GM12891 (cell line): ENCODE results near the gene TEAD1.

Experiments
- PAX5 ChIP-seq: IDR thresholded peaks from 2 replicates; pipeline ENCODE4 v1.6.1; 2011; ENCODE audit warnings: low read length, moderate library complexity, mild to moderate bottlenecking; ENCODE audit not compliant: insufficient read depth, severe bottlenecking
- POLR2A ChIP-seq: IDR thresholded peaks from 2 replicates; pipeline ENCODE4 v1.6.1; 2011; ENCODE audit warnings: low read depth, low read length, control low read depth
- POLR2AphosphoS5 ChIP-seq: IDR thresholded peaks from 2 replicates; pipeline ENCODE4 v1.6.1; 2011; ENCODE audit warnings: low read depth, low read length, control low read depth
- POU2F2 ChIP-seq: IDR thresholded peaks from 2 replicates; pipeline ENCODE4 v1.6.1; 2011; ENCODE audit warnings: low read depth, mild to moderate bottlenecking, control low read depth, low read length, moderate library complexity
- SPI1 ChIP-seq: IDR thresholded peaks from 2 replicates; pipeline ENCODE4 v1.6.1; 2011; ENCODE audit warnings: low read depth, low read length, control low read depth
- TAF1 ChIP-seq: IDR thresholded peaks from 2 replicates; pipeline ENCODE4 v1.6.1; 2011; ENCODE audit warnings: low read depth, low read length, control low read depth

- TF ChIP-seq POLR2AphosphoS5: no peak
- no peak for TF ChIP-seq POLR2A
- TF ChIP-seq TAF1: no peak
- no peak for TF ChIP-seq PAX5
- TF ChIP-seq SPI1: no peak
- TF ChIP-seq POU2F2: no peak
Measured at GRCh38 chr11:12729941-12730340, 55.7 kb downstream of the TEAD1 start.
